Adrenal gland (tissue), 5 donors: ENCODE results near the gene LCOR.

ENCODE experiments used
- POLR2A ChIP-seq, 2 donors: fragments of 450-650 bp; IDR thresholded peaks; one replicate each; pipeline ENCODE4 v1.6.1; 2017; ENCODE audit warnings: antibody characterized with exemption in 2 of 2, mild to moderate bottlenecking in 2 of 2, moderate library complexity in 1 of 2
- TF ChIP-seq, protein P1 (sequence below), 6 experiments: fragments of 450-650 bp in 4 of 6; fragments of 200-600 bp in 2 of 6; sonication (generic) in 1 of 6; IDR thresholded peaks; 1 replicate in 5 of 6; 2 replicates in 1 of 6; pipeline versions ENCODE4 v1.5.1 to v1.8.0; 2016 to 2021; ENCODE audit warnings: antibody characterized with exemption in 6 of 6, mild to moderate bottlenecking in 2 of 6, moderate library complexity in 1 of 6
- donor health status: DM: no; HTN: no; CAD: no.

- no peak for TF ChIP-seq POLR2A (IDR thresholded peaks at IDR 0.05)
- TF ChIP-seq, protein P1, sequence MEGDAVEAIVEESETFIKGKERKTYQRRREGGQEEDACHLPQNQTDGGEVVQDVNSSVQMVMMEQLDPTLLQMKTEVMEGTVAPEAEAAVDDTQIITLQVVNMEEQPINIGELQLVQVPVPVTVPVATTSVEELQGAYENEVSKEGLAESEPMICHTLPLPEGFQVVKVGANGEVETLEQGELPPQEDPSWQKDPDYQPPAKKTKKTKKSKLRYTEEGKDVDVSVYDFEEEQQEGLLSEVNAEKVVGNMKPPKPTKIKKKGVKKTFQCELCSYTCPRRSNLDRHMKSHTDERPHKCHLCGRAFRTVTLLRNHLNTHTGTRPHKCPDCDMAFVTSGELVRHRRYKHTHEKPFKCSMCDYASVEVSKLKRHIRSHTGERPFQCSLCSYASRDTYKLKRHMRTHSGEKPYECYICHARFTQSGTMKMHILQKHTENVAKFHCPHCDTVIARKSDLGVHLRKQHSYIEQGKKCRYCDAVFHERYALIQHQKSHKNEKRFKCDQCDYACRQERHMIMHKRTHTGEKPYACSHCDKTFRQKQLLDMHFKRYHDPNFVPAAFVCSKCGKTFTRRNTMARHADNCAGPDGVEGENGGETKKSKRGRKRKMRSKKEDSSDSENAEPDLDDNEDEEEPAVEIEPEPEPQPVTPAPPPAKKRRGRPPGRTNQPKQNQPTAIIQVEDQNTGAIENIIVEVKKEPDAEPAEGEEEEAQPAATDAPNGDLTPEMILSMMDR (IDR thresholded peaks at IDR 0.05), result no peak
Observed at GRCh38 chr10:97039538-97040247, 207.6 kb downstream of the LCOR start.
